GM18526 (cell line): ENCODE measurements around the gene NF1.

ENCODE experiments used
- POLR2A ChIP-seq: IDR thresholded peaks from 3 replicates; pipeline ENCODE4 v1.6.1; 2011; ENCODE audit not compliant: insufficient read length; ENCODE audit errors: extremely low read depth

Gene NF1

DNA sequence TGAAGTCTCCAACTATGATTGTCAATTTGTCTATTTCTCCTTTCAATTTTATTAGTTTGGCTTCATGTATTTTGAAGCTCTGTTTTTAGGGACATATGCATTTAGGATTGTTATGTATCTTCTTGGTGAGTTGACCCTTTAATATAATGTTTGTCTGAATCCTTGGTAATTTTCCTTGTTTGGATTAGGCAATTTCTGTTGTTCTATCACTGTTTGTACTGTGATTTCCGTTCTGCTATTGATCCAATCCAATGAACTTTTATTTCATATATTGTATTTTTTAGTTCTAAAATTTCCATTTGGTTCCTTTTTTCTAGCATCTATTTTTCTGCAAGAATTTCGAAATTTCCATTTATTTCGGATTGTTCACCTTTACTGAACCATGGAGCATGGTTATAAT is 327.7 kb downstream of the NF1 start:
- no peak for TF ChIP-seq POLR2A

DNA sequence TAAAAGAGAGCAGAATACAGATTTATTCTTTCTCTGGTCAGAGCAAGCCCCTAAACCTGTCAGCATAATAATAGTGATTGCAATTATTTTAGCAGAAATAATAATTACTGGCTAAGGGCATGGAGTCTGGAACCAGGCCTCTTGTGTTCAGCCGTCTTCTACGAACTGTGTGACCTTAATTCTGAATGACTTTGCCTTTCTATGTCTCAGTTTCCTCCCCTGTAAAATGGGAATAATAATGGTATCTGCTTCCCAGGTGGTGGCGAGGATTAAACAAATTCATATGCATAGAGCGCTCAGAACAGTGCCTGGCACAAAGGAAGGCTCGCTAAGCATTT is 330.1 kb downstream of the NF1 start:
- TF ChIP-seq POLR2A = no peak

DNA sequence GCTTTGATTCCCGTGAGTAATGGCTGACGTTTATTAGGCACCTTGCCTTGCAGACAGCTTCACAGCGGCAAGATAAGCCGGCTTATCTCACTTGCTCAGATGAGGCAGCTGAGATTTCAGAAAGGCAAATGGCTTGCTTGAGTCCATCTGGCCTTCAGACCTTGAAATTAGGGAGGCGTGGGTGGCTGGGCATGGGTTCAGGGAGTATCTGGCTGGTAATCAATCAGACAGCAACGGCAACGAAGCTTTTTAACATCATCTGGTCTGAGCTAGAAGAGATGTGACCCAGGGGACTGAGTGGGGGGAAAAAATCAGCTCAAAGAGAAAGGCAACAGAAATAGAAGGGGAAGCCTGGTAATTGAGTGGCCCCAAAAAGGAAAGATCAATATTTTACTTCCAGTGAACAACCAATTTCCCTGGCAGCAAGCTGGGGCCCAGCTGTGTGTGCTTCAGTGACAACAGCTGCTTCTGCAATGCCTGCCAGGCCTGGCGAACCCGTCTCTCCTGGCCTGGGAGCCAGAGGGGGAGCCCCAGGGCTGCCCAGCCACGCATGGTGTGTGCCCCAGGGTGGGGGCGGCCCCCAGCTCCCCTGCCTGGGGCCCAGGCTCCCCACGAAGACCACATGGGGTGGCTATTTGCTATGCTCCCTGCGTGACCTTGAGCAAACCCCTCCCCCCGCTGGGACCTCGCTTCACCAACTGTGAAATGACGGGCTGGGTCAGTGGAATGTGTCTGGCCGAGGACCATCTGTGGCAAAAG is 330.7 kb downstream of the NF1 start:
- no peak for TF ChIP-seq POLR2A
